Omental fat pad (tissue), 4 donors: Measurements from ENCODE around the gene NUDCD2. TPM values are rescaled to one million over a fixed set of nuclear protein-coding genes. Genes with fewer than 3 reads are reported as not detected.
A peak's percentile ranks its signal among the peaks of the same experiment; 100 is the strongest.
"Not testable (repeated sequence)": the region's sequence is repeated elsewhere in the genome, so short reads cannot be mapped to it uniquely, and the experiment has no call there.

Experiments
- ATAC-seq: fragments of 150-250 bp; one replicate; pipeline ENCODE4 v1.9.1; 2016; ENCODE audit warnings: mild to moderate bottlenecking, moderate library complexity; ENCODE audit not compliant: low FRiP score
- DNase-seq: peaks from one replicate; pipeline ENCODE4 v3.0.0-alpha.2; 2019; ENCODE audit warnings: low spot score
- total RNA-seq, 4 donors: library from RNA; depleted of rRNA; stranded (reverse); fragments of >200 nt; gene quantifications; one replicate each; pipeline ENCODE4 v1.1.0, GENCODE V29; 2016
- TF ChIP-seq, protein P1 (sequence below), 3 donors: fragments of 450-650 bp; IDR thresholded peaks; one replicate each; pipeline ENCODE4 v1.5.1; 2016 to 2017; ENCODE audit warnings: antibody characterized with exemption in 3 of 3, mild to moderate bottlenecking in 3 of 3, moderate library complexity in 2 of 3

NUDCD2 gene
- total RNA-seq, 4 donors from 2014 or later: 5.2 to 9.8 (median 5.9) TPM

DNA sequence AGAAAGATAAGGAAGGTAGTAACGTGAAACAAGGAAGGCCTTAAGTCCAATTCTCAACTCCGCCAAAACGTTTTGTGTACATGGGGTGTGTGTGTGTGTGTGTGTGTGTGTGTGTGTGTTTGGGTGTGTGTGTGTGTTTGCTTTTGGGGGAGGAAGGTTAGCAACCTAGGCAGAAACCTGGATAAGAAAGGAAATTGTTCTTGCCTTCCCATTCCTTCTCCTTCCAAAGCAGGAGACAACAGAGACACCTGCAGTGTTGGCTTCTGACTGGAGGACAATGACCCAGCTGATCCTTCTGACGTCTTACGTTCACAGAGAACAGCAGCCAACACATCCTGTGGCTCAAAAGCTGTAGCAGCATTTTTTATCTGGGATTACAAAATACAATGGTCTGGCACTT lies 26.6 kb downstream of the NUDCD2 start:
- ATAC-seq: no peak
- no peak for DNase-seq
- TF ChIP-seq, protein P1, sequence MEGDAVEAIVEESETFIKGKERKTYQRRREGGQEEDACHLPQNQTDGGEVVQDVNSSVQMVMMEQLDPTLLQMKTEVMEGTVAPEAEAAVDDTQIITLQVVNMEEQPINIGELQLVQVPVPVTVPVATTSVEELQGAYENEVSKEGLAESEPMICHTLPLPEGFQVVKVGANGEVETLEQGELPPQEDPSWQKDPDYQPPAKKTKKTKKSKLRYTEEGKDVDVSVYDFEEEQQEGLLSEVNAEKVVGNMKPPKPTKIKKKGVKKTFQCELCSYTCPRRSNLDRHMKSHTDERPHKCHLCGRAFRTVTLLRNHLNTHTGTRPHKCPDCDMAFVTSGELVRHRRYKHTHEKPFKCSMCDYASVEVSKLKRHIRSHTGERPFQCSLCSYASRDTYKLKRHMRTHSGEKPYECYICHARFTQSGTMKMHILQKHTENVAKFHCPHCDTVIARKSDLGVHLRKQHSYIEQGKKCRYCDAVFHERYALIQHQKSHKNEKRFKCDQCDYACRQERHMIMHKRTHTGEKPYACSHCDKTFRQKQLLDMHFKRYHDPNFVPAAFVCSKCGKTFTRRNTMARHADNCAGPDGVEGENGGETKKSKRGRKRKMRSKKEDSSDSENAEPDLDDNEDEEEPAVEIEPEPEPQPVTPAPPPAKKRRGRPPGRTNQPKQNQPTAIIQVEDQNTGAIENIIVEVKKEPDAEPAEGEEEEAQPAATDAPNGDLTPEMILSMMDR (IDR thresholded peaks at IDR 0.05): no peak

DNA sequence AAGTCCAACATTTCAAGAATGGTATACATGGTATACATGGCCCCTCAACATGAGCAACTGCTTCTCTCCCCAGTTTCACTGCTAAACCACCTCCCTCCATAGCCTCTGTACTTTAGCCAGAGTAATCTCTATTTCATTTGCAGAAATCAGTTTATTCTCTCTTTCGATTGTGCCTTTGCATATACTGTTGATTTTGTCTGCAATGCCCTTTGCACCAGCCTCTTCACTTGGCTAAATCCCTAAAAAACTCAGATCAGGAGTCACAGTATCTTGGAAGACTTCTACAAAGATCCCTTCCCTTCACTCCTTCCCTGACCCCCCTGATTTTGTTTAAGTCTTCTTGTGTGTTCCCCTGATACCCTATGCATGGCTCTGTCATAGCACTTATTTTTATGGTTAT lies 27.4 kb downstream of the NUDCD2 start:
- TF ChIP-seq, protein P1 (IDR thresholded peaks at IDR 0.05): no peak
- ATAC-seq (no peak), DNase-seq (no peak)

DNA sequence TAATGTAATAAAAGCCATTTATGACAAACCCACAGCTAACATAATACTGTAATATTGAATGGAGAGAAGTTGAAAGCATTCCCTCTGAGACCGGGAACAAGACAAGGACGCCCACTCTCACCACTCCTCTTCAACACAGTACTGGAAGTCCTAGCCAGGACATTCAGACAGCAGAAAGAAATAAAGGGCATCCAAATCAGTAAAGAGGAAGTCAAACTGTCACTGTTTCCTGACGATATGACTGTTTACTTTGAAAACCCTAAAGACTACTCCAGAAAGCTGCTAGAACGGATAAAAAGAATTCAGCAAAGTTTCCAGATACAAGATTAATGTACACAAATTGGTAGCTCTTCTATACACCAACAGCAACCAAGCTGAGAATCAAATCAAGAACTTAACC lies 33.8 kb downstream of the NUDCD2 start:
- DNase-seq, ATAC-seq: not testable (repeated sequence)

DNA sequence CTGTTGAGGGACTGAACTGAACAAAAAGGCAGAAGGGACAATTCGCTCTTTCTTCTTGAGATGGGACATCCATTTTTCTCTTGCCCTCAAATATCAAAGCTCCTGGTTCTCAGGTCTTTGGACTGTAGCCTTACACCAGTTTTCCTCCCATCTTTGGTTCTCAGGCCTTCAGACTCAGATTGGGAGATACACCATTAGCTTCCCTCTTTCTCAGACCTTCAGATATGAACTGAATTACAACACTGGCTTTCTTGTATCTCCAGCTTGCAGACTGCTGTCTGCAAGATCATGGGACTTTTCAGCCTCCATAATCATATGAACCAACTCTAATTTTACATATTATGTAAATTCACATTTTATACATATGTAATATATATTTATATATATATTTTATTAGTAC lies 35.1 kb downstream of the NUDCD2 start:
- TF ChIP-seq, protein P1 (IDR thresholded peaks at IDR 0.05): no peak
- ATAC-seq (no peak), DNase-seq (no peak)

DNA sequence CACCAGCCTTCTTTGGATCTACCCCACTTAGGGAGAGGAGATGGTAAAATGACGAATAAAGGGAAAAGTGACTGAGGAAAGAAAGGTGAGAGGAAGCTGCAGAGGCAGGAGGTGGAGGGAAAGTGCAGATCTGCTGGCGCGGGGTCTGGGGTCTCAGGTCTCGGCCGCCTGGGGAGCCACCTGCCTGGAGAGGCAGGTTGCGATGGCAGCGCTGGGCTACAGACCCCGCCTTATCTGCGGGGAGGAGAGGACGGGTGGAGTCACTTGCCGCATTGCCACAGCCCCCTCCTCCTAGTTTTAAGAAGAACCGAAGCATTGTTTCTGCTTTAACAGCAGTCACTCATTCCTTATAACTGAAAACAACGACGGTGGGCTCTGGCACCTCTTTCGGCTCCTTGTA lies 44.2 kb downstream of the NUDCD2 start:
- DNase-seq, ATAC-seq: not testable (repeated sequence)

DNA sequence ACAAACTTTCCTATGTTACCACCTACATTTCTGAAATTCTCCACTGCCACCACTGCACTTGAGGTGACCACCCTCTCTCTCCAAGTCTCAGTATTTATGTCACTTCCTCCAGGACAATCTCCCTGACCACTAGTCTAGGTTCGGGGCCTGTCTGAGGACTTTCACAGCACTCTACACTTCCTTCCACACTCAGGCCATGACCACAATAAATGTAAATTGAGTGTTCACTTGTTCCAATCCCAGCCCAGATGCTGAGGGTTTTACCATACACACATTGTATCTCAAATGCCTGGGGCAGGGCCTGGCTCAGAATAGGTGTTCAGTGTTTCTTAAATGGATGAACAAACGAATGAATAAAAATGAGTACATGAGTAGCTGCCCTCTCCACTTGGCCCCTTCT lies 49.4 kb downstream of the NUDCD2 start:
- no peak for ATAC-seq
- TF ChIP-seq, protein P1 (IDR thresholded peaks at IDR 0.05): no peak
- DNase-seq: no peak

DNA sequence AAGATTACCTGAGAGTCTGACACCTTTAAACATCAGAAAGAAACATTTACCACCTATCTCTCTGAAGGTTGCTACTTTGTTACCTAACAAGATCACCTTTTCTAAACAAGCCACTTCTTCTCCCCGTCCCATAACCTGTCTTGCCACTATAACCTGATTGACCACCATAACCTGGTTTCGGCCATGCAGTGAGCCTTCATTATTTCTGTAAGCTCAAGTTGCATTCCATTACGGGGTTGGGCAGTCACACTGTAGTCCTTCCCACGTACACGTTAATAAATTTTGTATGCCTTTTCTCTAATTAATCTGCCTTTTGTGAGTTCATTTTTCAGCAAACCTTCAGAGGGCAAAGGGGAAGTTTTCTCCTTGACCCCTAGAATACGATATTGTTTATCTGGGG lies 50.5 kb downstream of the NUDCD2 start:
- ATAC-seq (no peak), DNase-seq (no peak)
- TF ChIP-seq, protein P1 (IDR thresholded peaks at IDR 0.05): no peak

DNA sequence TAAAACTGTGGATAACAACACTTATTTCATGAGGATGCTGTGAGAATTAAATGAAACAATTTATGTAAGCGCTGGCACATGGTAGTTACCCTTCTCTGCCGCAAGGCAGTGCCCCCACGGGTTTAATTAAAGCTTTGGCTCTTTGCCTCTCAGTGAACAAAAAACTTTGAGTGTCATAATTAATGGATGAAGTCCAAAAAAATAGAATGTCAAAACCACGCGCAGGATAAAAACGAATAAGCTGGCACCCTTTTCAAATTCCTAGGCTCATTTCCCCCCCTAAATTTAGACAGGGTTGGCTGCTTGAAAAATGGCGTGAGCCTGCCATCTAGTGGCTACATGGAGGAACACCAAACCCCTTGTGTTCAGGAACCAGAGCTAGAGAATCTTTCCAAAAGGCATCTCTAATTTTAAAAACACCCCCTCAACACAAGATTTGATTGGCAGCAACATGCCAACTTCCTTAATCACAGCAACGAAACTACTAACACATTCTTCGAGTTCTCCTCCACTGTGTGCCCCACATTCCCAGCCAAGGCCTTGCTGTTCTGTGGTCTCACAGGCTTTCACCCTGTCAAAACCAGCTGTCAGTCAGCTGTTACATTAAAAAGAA lies 51.5 kb downstream of the NUDCD2 start:
- ATAC-seq: peak; percentile 88
- TF ChIP-seq, protein P1 (IDR thresholded peaks at IDR 0.05): peak in 1 of 3 donors; percentile 73
- no peak for DNase-seq
